SIG-M5 treated with dmso at 0.1 percent for 504 hours (cell line): ENCODE measurements around the gene NHERF2.

Experiments
- DNase-seq: peaks from one replicate; lab custom pipeline; 2025; ENCODE audit not compliant: unreplicated experiment; lab: John Stamatoyannopoulos, UW

NHERF2 gene

GRCh38 chr16:1990351-1991134 is 36.2 kb upstream of the NHERF2 start:
- no peak for DNase-seq

- no peak for DNase-seq
Observed at GRCh38 chr16:1991135-1991551, 35.6 kb upstream of the NHERF2 start.

GRCh38 chr16:1991588-1991947 is 35.1 kb upstream of the NHERF2 start:
- no peak for DNase-seq

GRCh38 chr16:1991948-1992703 is 34.6 kb upstream of the NHERF2 start:
- DNase-seq = peak; percentile 76

- DNase-seq = no peak
Observed at GRCh38 chr16:1992704-1993317, 33.9 kb upstream of the NHERF2 start.

GRCh38 chr16:1993731-1994131 is 33.0 kb upstream of the NHERF2 start:
- DNase-seq = peak; percentile 42

- no peak for DNase-seq
Observed at GRCh38 chr16:1997494-1998359, 29.0 kb upstream of the NHERF2 start.

GRCh38 chr16:1998360-1998835 is 28.3 kb upstream of the NHERF2 start:
- DNase-seq = no peak

- DNase-seq = no peak
Observed at GRCh38 chr16:1998852-1999801, 27.6 kb upstream of the NHERF2 start.

GRCh38 chr16:1999866-2000514 is 26.7 kb upstream of the NHERF2 start:
- no peak for DNase-seq

- no peak for DNase-seq
Observed at GRCh38 chr16:2001035-2001434, 25.7 kb upstream of the NHERF2 start.

- no peak for DNase-seq
Observed at GRCh38 chr16:2001456-2002355, 25.0 kb upstream of the NHERF2 start.

- DNase-seq = no peak
Observed at GRCh38 chr16:2002406-2003230, 24.1 kb upstream of the NHERF2 start.

- no peak for DNase-seq
Observed at GRCh38 chr16:2003231-2003826, 23.4 kb upstream of the NHERF2 start.

GRCh38 chr16:2003827-2004641 is 22.7 kb upstream of the NHERF2 start:
- peak; percentile 85 for DNase-seq
